DMS 273 (cell line): ENCODE results near the gene SELENON.
"Not testable (repeated sequence)": the region's sequence is repeated elsewhere in the genome, so short reads cannot be mapped to it uniquely, and the experiment has no call there.

ENCODE experiments used
- DNase-seq: peaks from one replicate; lab custom pipeline; 2025; ENCODE audit not compliant: unreplicated experiment; lab: John Stamatoyannopoulos, UW

The SELENON gene

DNA sequence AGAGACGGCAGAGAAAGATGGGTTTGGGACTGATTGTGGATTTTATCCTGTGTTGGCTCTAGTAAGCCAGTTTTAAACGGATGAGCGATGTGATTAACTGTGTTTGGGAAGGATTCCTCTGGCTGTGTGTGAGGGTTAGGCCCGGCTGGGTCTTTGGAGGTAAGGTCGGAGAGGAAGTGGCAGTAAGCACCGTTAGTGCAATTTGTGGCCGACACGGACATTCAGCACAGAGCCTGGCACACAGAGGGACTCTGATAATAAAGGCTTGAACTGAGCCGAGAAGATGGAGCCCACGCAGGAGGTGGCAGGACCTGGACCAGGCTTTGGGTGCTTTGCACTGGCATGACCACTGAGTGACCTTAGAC is 21.1 kb downstream of the SELENON start:
- no peak for DNase-seq

DNA sequence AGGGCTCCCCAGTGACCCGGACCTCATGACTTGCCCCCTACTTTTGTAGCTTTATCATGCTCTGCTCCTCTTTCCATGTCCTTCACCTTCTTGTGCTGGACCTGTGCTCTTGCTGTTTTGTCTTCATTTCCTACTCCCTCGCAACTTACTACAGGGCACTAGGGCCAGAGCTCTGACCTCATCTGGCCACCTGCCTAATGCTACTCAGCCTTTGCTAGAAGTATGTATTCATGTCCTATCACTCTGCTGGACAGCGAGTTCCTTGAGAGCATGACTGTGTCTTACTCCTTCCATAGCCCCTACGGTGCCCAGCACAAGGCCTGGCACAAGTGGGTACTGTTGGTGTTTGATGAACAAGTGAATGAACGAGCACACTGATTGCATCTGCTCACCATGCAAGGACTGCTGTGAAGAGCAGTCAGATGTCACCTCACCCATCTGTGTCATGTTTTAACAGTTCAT is 21.7 kb downstream of the SELENON start:
- DNase-seq, result no peak

DNA sequence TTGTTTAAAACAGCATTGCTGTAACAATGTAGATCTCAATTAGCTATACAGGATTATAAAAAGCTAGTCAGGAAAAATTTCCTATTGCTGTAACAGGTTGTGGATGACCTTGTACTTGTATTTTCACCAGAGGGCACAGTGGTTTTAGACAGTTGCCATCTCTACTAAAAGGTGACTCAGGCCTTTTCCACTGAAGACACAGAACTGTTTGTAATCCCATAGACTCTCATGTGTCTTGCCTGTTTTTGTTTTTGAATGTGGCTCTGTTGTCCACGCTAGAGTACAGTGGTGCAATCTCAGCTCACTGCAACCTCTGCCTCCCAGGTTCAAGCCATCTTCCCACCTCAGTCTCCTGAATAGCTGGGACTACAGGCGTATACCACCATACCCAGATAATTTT is 25.6 kb downstream of the SELENON start:
- no peak for DNase-seq

DNA sequence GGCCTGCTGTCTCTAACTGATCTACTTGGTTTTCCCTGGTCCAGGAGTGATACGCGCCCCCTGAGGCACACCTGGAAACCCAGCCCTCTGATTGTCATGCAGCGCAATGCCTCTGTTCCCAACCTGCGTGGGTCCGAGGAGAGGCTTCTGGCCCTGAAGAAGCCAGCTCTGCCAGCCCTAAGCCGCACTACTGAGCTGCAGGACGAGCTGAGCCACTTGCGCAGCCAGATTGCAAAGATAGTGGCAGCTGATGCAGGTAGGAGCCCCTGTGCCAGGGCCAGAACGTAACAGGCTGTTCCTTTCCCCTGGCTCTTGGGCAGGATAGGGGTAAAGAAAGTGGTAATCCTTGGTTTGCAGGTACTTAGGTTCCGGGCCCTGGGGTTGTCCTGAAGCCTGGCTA is 26.6 kb downstream of the SELENON start:
- DNase-seq, result no peak

DNA sequence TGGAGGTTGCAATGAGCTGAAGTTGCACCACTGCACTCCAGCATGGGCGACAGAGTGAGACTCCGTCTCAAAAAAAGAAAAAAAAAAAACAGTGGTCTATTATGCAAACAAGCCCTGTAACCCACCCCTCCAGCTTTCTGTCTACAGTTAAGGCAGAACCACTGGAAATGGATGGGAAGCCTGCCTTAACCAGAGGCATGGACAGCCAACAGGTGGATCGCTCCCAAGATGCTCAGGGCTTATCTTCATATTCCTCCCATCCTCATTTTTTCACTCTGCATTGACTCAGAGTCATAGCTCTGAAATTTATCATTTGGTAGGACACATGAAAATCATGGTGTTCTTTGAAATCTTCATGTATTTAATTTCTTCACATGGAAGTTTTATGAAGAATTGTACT is 28.5 kb downstream of the SELENON start:
- no peak for DNase-seq

DNA sequence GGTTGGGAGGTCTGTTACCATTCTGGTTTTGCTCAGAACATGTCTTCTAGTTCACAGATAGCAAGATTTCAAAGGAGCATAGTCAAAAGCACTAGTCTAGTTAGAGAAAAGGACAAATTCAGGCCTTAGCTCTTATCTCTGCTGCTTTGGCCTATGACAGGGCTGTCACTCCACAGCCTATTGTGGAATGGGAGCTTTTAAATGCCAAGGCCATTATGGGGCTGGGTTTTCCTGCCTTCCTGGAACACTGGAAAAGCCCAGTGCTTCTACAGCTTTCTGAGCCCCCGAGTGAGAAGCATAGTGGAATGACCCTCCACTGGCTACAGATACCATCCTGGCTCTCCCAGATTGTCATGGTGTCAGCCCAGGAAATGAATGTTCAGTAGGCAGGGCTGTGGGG is 29.1 kb downstream of the SELENON start:
- no peak for DNase-seq

DNA sequence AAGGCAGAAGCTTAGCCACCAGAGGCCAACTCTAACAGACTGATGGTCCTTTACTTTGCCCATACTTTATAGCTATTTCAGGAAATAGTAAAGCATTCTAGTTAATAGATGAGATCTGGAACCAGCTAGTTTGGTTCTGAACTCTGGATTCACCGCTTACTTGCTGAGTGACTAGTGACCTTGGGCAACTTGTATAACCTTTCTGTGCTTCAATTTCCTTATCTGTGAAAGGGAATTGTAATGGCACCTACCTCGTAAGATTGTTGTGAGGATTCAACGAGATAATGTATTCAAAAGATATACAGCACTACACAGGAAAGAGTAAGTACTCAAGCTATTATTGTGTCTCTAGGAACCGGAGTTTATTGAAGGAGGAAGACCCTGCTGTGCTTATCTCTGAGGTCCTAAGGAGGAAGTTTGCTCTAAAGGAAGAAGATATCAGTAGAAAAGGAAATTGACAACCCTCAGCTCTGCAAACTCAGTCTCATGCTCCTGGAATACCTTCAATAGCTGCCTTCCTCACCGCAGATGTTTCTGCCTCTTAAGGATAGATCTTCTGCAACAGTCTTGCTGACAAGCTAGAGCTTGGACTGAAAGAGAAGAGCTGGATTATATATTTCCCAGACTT is 31.7 kb downstream of the SELENON start:
- no peak for DNase-seq

DNA sequence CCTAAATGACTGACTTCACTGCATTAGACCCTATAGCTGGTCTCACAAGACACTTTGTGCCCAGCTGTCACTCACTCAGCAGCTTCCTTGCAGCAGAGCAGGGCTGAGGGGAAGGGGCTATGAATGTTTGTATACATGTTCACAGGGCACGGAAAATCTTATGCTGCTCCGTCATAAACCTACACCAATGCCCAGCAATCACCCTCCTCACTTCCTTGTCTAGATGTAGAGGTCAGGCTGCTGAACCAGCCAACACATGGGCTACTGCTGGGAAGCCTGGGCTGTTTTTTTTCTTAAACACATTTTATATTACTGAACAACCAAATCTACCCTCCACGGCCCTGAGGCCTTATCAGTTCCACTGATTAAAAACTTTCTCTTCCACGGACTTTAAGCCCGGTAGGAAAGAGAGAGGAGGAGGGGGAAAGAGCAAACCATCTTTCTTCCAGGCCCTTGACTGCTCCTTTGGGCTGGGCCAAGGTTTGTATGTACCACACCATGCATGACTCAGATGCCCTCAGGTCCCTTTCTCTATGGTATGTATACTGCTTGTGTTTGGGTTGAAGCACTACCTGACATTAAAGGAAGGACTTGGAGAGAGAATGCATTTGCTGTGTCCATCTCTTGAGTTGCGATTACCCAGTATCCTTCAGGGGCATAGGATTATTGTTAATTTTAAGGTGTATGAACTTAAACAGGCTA is 32.5 kb downstream of the SELENON start:
- no peak for DNase-seq

DNA sequence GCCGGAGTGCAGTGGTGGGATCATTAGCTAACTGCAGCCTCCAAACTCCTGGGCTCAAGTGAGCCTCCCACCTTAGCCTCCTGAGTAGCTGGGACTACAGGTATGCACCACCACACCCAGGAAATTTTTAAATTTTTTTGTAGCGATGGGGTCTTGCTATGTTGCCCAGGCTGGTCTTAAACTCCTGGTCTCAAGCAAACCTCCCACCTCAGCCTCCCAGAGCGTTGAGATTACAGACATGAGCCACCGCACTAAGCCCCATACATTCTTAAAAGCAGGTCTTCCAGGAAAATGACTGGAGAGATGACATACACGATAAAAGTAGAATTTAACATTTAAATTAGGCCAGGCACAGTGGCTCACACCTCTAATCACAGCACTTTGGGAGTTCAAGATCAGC is 33.2 kb downstream of the SELENON start:
- no peak for DNase-seq

DNA sequence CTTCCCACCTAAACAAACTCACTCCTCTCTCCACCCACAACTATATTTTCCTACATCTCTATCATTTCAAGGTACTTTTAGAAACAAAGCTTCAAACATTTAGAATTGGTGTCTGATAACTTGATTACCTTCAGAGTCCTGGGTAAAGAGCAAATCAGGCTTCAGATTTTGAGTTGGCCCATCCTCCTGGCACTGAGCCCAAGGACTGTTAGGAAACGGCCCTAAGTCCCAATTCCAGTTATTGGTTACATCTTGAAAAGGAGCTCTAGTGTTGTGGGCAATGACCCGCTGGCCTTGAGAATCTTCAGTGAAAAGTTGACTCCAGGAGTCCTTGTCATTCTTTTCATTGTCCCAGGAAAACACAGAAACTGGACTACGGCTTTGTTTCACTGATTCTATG is 34.9 kb downstream of the SELENON start:
- no peak for DNase-seq

DNA sequence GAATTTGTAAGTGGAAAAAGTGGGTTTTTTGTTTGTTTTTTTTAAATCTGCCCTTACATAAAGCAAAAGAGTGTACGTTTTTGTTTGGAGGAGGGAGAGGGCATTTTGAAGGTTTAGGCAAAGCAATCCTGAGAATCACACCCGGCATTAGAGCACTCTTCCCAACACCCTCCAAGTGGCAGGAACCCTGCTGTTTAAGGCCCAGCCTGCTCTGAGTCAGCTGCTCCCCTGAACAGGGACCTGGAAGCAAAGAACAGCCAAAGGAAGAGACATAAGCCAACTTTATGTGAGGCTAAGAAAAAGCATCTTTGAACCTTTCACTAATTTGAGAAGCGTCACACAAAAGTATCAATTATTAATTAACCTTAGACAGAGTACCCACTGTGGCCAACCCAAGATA is 36.7 kb downstream of the SELENON start:
- DNase-seq, result no peak

DNA sequence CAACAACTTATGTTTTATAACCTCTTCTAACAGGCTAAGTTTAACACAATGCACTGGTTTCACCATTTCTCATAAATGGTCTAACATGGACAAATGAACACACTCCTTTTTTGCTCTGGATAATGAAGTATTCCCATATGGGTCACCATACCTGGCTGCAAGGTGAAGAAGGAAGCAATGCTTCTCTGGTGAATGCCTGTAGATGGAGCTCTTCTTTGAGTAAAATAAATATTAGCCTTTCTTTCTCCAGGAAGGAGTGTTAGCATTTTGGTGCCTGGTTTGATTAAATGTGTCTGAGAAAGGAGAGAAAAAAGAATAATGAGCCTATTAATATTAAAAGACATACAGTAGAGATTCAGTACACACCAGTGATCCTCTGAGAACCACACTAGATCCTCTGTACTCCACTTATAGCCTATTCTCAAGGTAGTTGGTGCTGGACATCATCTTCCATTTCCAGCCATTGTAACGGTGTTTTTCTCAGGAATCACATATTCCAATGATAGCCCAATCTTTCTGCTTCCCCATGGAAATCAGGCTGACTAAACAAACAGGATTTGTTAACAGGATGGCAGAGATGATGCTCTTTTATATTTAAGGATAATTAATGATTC is 37.4 kb downstream of the SELENON start:
- DNase-seq, result peak; percentile 34

DNA sequence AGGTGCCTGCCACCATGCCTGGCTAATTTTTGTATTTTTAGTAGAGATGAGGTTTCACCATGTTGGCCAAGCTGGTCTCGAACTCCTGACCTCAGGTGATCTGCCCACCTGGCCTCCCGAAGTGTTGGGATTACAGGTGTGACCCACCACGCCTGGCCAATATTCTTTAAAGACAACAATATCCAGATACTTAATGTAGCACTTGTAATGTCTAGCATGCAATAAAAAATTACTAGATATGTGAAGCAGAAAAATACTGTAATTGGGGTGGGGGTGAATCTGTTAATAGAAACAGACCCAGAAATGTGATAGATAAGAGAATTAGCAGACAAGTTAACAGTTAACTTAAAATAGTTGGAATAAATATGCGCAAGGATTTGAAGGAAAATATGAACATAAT is 39.8 kb downstream of the SELENON start:
- DNase-seq, result not testable (repeated sequence)

DNA sequence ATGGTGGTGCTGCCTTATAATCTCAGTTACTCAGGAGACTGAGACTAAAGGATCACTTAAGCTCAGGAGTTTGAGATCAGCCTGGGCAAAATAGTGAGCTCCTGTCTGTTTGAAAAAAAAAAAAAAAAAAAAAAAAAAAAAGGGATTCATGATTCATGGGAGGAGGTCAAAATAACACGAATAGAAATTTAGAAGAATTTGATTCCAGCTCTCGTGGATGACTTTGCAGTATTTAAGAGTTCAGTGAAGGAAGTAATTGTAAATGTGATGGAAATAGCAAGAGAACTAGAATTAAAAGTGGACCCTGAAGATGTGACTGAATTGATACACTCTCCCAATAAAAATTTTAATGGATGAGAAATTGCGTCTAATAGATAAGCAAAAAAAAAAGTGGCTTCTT is 43.5 kb downstream of the SELENON start:
- no peak for DNase-seq

DNA sequence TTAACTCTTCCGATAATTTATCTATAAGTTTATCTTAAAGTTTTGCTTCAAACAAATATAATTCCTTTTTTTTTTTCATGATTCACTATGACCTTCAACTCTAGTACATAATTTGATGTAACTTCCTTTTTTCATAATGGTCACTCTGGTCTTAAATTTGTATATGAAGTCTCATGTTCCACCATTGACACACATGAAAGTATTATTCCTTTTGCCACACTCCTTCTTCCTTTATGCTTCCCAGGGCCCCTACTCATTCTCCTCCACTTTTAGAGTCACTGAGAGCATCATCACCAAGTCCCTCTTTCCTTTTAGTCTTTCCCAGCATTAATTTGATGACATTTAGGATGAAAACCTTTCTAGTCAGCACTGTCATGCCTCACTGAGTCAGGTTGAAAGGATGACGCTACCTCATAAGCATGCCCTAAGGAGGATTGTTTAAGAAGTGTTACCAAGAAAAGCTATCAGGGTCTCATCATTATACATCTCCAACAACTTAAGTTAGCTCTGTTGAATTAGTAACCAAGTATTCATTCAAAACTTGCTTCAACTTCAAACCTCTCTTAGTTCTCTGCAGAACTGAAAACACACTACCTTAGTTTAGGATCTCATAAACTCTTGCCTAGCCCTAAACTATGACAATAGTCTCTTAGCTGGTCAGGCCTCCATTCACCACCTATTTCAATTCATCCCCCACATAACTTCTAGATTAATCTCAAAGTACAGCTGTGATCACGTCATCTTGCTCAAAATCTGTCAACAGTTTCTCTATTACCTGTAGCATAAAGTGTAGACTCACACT is 44.7 kb downstream of the SELENON start:
- DNase-seq, result no peak

DNA sequence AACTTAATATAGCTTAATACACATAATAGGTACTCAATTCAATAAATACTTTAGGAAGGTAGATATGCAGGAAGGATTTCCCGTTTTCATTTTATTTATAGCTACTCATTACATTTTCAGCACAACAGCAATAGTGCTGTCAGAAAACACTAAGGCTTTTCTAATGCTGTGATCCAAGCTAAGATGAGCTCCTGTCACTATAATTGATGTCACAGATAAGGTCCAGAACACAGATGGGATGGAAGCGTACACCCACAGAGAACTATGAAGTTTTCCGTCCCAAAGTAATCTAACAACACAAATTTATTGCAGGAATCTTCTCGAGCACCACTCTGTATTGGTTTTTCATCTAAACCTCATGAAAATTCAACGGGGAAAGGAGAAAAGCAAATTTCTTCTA is 45.7 kb downstream of the SELENON start:
- DNase-seq, result no peak

DNA sequence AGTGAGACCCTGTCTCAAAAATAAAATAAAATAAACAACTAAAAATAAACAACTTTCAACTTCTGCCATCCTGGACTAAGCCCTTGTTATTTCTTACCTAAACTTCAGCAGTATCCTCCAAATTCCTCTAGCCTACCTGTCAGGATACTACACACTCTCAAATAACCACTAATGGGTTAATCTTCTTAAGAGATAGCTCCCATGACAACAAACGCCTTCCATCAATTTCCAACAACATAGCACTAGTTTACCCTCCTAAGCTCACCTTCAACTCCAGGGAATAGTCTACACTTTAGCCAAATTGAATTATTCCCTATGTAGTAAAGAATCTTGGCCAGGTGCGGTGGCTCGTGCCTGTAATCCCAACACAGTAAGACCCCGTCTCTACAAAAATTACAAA is 47.9 kb downstream of the SELENON start:
- DNase-seq, result no peak

DNA sequence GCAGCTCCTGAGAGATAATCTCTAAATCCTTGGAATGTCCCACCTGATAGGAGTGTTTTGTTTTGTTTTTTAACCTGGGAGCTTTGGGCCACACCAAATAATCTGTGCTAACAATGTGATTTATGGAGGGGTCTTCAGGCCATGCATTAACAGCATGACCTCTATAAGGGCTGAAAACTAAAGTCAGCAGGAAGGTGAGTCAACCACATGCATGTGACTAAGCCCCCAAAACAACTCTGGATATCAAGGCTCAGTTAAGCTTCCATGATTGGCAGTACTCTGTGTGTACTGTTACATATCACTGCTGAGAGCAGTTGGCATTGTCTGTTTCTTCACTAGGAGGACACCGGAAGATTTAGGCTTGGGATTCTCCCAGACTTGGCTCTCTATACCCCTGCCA is 48.5 kb downstream of the SELENON start:
- DNase-seq, result no peak

DNA sequence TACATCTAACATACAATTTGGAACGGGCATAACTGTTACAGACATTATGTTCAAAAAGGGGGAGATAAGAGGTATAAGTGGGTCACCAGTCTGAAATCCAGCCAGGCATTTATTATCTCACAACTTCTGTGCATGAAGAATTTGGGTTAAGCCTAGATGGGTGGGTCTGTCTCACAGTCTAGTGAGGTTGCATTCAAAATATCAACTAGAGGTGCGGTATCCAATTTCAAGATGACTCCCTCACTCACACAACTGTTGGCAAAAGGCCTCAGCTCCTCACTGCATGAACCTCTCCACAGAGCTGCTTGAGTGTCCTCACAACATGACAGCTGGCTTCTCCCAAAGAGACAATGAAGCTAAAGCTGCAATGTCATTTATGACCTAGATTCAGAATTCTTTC is 54.6 kb downstream of the SELENON start:
- DNase-seq, result peak; percentile 58

DNA sequence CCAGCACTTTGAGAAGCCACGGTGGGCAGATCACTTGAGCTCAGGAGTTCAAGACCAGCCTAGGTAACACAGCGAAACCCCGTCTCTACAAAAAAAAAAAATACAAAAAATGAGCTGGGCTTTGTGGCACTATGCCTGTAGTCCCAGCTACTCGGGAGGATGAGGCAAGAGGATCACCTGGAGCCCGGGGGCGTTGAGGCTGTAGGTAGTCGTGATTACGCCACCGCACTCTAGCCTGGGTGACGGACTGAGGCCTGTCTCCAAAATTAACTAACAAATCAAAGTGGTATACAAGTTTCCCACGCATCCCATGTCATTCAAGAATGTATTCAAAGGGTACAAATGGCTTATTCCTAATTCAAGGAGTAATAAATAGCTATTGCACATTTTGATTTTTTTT is 56.9 kb downstream of the SELENON start:
- DNase-seq, result no peak

DNA sequence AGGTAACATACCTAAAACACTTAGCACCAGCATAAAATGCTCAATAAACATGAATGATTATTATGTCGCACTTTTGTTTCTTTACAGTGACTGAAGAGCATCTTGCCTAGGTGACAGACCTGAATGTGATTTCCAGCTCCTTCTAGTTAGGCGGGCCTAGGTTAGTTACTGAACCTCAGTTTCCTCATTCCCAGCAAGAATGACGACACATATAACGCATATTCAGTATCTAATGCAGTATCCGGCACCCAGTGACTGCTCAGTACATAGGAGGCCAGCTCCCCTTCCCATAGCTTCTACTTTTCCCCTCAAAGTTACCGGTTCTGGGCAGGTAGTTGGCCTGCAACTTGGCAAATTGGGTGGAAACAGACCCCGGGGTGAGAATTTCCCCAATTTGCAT is 58.5 kb downstream of the SELENON start:
- DNase-seq, result no peak
